ENCODE measurements around the gene DRAP1.

- TF ChIP-seq CTCF (IDR thresholded peaks at IDR 0.05) (no peak), POLR2A (IDR thresholded peaks at IDR 0.05) (no peak)
Observed at GRCh38 chr11:65947603-65948125, 28.4 kb downstream of the DRAP1 start.
